Stimulated activated naive CD8-positive, alpha-beta T cell treated with anti-CD3 and anti-CD28 coated beads, Interleukin-15, amount 100 ng/mL, for 72 hours (primary cell): Measurements from ENCODE around the gene HS3ST5.

ENCODE experiments used
- ATAC-seq: fragments of 150-1000 bp; cut with Tn5 transposase; 2 replicates; pipeline ENCODE4 v1.10.0; 2021; ENCODE audit warnings: mild to moderate bottlenecking, moderate library complexity
- DNase-seq, 2 donors: peaks; one replicate each; pipeline ENCODE4 v3.0.0; 2021 to 2022
- H3K27ac Mint-ChIP-seq, 2 donors: one replicate each; pipeline ENCODE4 v1.8.0; 2022; ENCODE audit warnings: mild to moderate bottlenecking in 2 of 2, mixed read lengths in 2 of 2, moderate library complexity in 2 of 2
- H3K27me3 Mint-ChIP-seq: one replicate; pipeline ENCODE4 v1.8.0; 2022; ENCODE audit warnings: mixed read lengths
- H3K4me1 Mint-ChIP-seq: one replicate; pipeline ENCODE4 v1.8.0; 2022; ENCODE audit warnings: mild to moderate bottlenecking, mixed read lengths
- H3K4me3 Mint-ChIP-seq, 2 donors: one replicate each; pipeline ENCODE4 v1.8.0; 2022; ENCODE audit warnings: mild to moderate bottlenecking in 2 of 2, mixed read lengths in 2 of 2, moderate library complexity in 1 of 2
- H3K9me3 Mint-ChIP-seq, 2 donors: one replicate each; pipeline ENCODE4 v1.8.0; 2022; ENCODE audit warnings: mixed read lengths in 2 of 2

HS3ST5 gene

DNA sequence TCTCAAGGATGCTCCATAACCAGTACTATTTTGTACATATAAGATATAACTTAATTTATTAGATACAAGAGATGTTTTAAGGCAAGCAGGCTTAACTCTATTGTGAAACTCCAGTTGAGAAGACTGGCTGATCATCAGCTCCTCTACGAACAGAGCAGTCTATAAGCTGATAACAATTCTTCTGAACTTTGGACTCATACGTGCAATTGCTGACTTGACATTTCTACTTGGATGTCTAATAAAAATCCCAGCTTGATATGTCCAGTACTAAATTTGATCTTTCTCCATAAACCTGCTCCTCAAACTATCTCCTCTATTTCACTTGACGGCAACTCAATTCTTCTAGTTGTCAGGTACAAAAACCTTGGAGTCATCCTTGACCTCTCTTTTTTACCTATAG is 141.9 kb downstream of the HS3ST5 start:
- no peak overlapping the region for H3K4me3 Mint-ChIP-seq
- DNase-seq (no peak), ATAC-seq (no peak)
- H3K9me3 Mint-ChIP-seq, result no peaks in the 10 kb centered on the region
- H3K27me3 Mint-ChIP-seq, result no peaks in the 10 kb centered on the region
- H3K27ac Mint-ChIP-seq, result no peak overlapping the region
- no peaks in the 10 kb centered on the region for H3K4me1 Mint-ChIP-seq

DNA sequence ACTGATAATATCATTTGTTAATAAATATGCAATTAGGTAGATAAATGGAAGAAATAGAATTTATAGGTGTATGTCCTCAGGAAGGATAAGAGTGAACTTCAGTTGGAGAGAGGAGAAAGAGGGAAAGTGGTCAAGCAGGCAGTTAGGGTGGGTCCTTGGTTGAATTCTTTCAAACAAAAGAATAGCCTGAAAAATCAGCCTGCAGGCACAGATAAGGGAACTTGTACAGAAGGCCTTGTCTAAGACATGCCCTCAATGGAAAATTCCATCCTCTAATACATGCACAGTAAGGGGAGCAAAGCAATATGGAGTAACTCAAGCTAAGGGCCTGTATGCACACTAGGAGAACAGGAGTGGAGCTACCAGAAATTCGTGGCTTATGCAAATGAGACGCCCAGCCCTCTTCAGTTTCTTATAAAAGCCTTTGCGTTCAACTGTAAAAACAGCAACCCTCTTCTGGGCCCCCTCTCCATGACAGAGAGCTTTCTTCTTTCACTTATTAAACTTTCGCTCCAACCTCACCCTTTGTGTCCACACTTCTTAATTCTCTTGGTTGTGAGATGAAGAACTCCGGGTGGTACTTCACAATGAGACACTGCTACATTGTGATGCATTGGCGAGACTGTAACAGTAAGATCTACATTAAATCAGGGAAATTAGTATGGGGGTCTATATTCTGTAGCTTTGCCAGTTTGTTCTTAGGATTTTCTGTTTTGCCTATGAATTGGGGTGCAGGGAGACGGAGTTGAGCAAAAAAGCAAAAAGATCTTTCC is 147.0 kb downstream of the HS3ST5 start:
- ATAC-seq, result no peak
- Mint-ChIP-seq H3K27ac (no peak overlapping the region), H3K4me3 (no peak overlapping the region), H3K9me3 (no peaks in the 10 kb centered on the region), H3K27me3 (no peaks in the 10 kb centered on the region), H3K4me1 (no peaks in the 10 kb centered on the region)
- DNase-seq, result no peak

DNA sequence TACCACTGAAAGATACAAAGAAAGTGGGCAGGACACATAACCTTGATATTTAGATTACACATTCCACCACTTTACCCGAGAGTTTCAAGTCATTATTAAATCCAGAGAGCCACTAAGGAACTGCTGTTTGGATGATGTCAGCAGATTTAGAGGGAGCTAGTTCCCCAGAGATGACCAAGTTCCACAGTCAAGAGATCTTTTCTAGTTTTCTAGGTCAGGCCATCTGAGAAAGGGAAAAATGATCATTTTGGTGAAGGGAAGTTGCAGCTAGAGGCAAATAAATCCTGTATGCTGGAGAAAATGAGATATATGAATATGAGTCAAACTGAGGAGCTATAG is 147.8 kb downstream of the HS3ST5 start:
- H3K4me3 Mint-ChIP-seq, result no peak overlapping the region
- no peaks in the 10 kb centered on the region for H3K4me1 Mint-ChIP-seq
- DNase-seq (no peak), ATAC-seq (no peak)
- H3K9me3 Mint-ChIP-seq, result no peaks in the 10 kb centered on the region
- peaks cover 5% of the 10 kb centered on the region for H3K27me3 Mint-ChIP-seq
- no peak overlapping the region for H3K27ac Mint-ChIP-seq

DNA sequence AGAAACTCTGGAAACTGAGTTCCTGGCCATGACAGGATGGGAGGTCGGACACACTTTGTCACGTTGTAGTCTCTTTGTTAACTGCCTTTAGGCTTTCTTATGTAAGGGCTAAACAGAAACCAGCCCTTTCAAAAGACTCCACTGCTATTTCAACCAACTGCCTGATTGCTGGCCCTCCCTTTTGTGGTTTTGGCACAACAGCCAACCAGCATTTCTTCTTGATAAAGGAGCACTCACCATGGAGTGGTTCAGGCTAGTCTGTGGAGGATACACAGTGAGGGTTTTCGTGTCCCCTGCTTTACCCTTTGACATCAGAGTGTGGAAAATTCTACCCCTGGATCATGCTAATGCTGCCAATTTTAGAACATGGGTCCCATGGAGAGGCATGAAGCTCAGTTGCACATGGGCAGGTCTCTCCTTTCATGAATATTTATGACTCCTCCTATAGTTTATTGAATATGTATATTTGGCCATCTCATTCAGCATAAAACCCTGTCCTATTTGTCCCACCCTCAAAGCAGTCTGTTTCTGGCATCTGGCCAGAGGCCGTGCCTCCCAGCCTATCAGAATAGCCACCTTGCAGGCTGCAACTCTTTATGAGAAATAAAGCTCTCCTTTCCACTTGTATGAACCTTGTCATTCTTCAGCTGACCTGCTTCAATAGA is 148.3 kb downstream of the HS3ST5 start:
- ATAC-seq (no peak), DNase-seq (no peak)
- Mint-ChIP-seq H3K4me3 (no peak overlapping the region), H3K27me3 (peaks cover 10% of the 10 kb centered on the region), H3K27ac (no peak overlapping the region), H3K4me1 (no peaks in the 10 kb centered on the region), H3K9me3 (no peaks in the 10 kb centered on the region)

DNA sequence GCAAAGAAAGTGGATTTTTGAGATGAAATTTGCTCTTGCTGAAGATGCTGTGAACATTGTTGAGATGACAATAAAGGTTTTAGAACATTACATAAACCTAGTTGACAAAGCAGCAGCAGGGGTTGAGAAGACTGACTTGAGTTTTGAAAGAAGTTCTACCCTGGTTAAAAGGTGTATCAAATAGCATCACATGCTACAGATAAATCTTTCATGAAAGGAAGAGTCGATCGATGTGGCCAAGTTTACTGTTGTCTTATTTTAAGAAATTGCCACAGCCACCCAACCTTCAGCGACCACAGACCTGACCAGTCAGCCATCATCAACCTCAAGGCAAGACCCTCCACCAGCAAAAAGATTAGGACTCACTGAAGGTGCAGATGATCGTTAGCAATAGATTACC is 155.3 kb downstream of the HS3ST5 start:
- peaks cover 0 to 7% of the 10 kb centered on the region in 2 donors for H3K9me3 Mint-ChIP-seq
- no peak overlapping the region for H3K27ac Mint-ChIP-seq
- no peak for ATAC-seq
- no peak overlapping the region for H3K4me3 Mint-ChIP-seq
- no peak for DNase-seq
- peaks cover 11% of the 10 kb centered on the region for H3K27me3 Mint-ChIP-seq
- no peaks in the 10 kb centered on the region for H3K4me1 Mint-ChIP-seq

DNA sequence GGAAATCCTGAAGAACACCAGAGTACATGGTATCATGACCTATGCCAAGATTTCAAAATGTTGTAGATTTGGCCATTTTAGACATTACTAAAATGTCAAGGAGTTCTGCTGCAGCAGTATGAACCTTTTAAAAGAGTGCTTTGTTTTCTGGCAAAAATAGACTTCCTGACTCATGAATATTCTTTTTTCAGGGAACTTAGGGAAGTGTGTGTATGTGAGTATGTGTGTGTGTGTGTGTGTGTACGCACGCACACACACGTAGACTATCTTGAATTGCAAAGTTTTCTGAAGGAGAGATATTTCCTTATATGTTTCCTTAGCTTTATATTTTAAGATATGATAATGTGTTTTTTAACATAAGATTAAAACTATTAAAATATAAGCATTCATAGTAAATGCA is 161.2 kb downstream of the HS3ST5 start:
- H3K4me3 Mint-ChIP-seq, result no peak overlapping the region
- DNase-seq, result no peak

DNA sequence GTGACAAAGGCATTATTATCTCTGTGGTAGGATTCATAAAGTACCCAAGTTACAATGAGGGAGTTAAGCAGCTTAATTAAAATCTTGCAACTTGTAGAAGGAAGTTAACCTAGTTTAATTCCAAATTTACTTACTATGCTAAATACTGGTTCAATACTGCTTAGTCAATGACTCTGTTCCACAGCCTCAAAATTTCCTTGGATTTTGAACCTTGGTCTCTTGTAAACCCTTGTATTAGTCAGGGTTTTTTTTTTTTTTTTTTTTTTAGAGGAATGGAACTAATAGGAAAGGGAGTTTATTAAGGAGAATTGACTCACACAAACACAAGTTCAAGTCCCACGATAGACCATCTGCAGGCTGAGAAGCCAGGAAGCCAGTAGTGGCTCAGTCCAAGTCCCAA is 163.4 kb downstream of the HS3ST5 start:
- ATAC-seq (no peak), DNase-seq (no peak)
- Mint-ChIP-seq H3K9me3 (peaks cover 0 to 5% of the 10 kb centered on the region in 2 donors), H3K27me3 (no peaks in the 10 kb centered on the region), H3K4me3 (no peak overlapping the region), H3K4me1 (no peaks in the 10 kb centered on the region), H3K27ac (no peak overlapping the region)

More for the DNA sequence above, 161.2 kb downstream of the HS3ST5 start:
- H3K27ac Mint-ChIP-seq, result no peak overlapping the region
- peaks cover 0 to 7% of the 10 kb centered on the region in 2 donors for H3K9me3 Mint-ChIP-seq
- H3K27me3 Mint-ChIP-seq, result no peaks in the 10 kb centered on the region
- H3K4me1 Mint-ChIP-seq, result no peaks in the 10 kb centered on the region
- ATAC-seq, result no peak

DNA sequence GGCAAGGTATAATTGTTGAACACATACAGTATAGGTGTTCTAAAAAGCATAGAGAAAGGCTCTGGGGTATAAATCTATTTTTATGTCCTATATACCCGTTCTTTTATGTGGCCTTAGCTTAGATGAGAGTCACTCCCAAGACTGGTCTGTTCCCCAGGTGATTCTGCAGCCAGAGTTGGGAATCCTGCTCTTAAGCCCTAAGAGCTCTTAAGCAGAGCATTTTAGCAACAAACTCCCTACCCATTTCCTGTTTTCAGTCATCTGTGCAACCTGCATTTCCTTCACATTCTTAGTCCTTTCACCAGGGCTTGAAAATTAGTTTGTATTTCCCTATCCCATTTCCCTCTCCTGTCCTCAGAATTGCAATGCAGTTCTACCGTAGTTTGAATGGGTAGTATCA is 166.1 kb downstream of the HS3ST5 start:
- Mint-ChIP-seq H3K9me3 (no peaks in the 10 kb centered on the region), H3K4me1 (no peaks in the 10 kb centered on the region), H3K27ac (no peak overlapping the region), H3K4me3 (no peak overlapping the region), H3K27me3 (no peaks in the 10 kb centered on the region)
- DNase-seq (no peak), ATAC-seq (no peak)

DNA sequence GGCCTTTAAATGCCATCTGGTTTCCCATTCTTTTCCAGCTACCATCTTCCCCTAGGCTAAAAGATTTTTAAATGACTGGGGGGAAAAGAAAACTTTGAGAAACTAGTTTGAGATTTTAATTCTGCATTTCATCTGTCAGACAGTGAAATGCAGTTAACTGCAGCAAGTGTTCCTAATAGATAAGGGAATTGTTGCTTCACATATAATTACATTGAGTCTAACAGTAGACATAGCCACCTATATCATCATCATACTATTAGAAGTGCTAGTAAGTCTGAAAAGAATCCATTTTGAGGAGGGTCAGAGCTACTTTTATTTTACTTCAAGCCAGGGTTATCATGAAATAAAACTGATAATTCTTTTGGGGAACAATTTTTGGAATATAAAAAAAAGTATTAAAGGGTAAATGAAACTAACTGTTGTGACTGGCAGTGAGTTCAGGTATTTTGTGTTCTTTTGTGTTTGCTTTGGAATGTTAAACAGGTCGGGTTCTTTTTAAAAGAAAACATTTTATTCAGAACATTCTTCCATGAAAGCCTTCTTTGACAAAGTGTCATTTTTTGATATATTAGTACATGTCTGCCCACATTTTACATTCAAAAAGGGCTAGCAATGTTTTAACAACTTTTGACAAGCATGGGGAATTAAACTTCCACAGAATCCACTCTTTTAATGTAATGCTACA is 170.1 kb downstream of the HS3ST5 start:
- Mint-ChIP-seq H3K4me1 (no peaks in the 10 kb centered on the region), H3K9me3 (no peaks in the 10 kb centered on the region), H3K27me3 (no peaks in the 10 kb centered on the region), H3K27ac (no peak overlapping the region), H3K4me3 (no peak overlapping the region)
- DNase-seq, result no peak
- no peak for ATAC-seq

DNA sequence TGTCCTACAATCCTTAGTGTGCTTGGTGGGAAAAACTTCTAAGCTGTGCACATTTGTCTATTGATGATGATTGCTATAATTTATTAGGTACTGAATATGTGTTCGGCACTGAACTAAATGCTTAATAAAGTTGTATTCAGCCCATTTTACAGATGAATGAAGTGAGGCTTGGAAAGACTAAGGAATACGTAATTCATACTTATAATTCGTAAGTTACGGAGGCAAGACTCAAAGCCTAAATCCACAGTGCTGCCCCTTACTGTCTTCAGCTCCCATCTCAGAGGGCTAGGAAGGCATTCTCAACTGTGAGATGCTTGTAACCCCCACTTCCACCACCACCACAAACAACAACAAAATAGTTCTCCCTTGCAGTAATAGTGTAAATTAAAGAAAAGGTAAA is 171.3 kb downstream of the HS3ST5 start:
- ATAC-seq (no peak), DNase-seq (no peak)
- H3K9me3 Mint-ChIP-seq, result no peaks in the 10 kb centered on the region
- H3K4me1 Mint-ChIP-seq, result no peaks in the 10 kb centered on the region
- H3K27me3 Mint-ChIP-seq, result no peaks in the 10 kb centered on the region
- H3K4me3 Mint-ChIP-seq, result no peak overlapping the region
- H3K27ac Mint-ChIP-seq, result no peak overlapping the region

DNA sequence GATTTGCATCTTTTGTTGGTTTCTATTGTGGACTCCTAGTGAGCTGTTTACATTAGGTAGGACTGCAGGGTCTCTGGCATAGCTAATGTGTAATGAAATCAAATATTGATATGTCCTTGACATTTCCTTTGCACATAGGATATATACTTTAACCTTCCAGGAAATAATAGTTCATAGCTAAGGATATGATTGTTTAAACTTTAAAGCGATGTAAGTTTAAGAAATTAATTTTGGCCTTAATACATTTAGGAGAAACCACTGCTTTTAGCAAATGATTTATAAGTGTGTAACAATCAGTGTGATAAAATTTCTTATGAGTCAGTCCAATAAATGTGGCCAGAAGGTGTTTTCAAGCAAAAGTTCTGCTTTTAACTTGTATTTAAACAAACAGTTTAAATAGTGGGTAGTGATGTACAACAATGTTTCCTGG is 171.8 kb downstream of the HS3ST5 start:
- no peak overlapping the region for H3K27ac Mint-ChIP-seq
- no peak for DNase-seq
- ATAC-seq, result no peak
- H3K4me1 Mint-ChIP-seq, result no peaks in the 10 kb centered on the region
- H3K27me3 Mint-ChIP-seq, result no peaks in the 10 kb centered on the region
- H3K4me3 Mint-ChIP-seq, result no peak overlapping the region
- no peaks in the 10 kb centered on the region for H3K9me3 Mint-ChIP-seq

DNA sequence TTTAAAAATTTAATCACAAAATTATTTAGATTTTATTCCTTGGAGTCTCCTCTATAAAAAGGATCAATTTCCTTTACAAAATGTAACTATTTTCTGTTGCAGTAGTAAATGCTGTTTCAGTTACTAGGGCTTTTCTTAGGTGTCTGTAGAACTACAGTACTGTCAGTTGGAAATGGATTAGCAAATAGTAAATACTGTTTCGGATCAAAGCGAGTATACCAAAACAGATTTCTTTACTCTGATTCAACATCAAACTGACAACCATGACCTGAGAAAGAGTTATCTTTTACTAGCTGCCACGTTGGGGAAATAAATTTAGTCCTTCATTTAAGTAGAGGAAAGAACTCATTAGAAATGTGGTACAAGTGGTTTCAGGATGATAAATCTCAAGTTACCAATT is 172.5 kb downstream of the HS3ST5 start:
- no peaks in the 10 kb centered on the region for H3K27me3 Mint-ChIP-seq
- H3K27ac Mint-ChIP-seq, result no peak overlapping the region
- ATAC-seq (no peak), DNase-seq (no peak)
- H3K4me3 Mint-ChIP-seq, result no peak overlapping the region
- H3K9me3 Mint-ChIP-seq, result no peaks in the 10 kb centered on the region
- no peaks in the 10 kb centered on the region for H3K4me1 Mint-ChIP-seq

DNA sequence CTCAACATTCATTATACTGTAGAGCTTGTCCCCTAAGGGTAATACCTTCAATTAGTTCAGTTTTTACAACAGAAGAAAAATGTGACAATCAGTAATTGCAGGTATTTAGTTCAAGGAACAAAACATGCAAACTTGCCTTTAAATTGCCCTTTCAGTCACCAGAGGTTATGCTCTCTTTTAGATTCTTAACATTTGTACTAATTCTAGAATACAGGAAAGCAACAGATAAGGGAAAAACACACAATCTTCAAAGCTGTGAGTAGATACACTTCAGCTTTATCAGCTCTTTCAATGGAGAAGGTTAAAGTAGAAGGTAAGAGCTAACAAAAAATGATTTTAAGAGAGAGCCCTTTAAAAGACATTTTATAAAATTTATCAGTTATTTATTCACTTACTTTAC is 173.1 kb downstream of the HS3ST5 start:
- ATAC-seq (no peak), DNase-seq (no peak)
- Mint-ChIP-seq H3K4me3 (no peak overlapping the region), H3K9me3 (no peaks in the 10 kb centered on the region), H3K27ac (no peak overlapping the region), H3K27me3 (no peaks in the 10 kb centered on the region), H3K4me1 (no peaks in the 10 kb centered on the region)

DNA sequence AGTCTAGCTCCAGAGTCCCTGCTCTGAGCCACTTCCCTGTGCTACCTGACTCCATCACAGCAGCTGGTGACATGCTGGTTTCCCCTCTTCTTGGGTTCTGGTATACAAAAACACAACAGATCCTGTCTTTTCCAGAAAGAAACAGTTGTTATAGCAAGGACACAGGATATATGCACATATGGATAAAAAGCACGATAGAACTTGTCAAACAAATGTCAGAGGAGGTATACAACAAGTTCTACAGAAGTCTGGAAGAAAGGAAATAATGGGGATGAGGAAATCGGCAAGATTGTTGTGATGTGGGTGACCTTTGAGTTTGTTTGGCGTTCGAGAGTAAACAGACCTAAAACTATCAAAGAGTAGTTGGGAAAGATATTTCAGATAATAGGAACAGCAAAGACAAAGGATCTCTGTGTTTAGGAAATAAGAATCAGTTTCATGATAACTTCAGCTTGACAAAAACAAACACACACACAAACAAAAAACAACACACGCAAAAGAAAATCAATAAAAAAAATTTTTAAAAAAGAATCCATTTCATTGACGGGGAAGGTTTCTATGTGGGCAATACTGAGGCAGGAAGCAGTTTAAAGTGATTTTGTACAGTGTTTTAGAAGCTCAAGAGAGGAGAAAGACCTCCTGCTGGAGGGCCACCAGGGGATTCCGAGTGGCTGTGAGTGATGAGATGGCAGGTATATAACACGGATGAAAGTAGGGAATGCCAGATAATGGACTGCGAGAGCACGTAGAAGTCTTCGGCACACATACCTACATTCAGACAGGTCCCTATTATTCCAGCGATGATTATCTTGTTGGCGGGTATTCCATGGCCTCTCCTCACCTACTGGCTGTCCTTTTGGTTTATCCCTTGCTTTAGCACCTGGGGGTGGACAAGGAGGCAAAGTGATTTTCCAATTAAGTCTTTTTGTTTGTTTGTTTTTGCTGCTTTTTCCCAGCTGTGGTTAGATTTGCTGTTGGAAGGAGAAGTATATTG is 174.9 kb downstream of the HS3ST5 start:
- ATAC-seq (no peak), DNase-seq (no peak)
- Mint-ChIP-seq H3K4me1 (no peaks in the 10 kb centered on the region), H3K27me3 (no peaks in the 10 kb centered on the region), H3K9me3 (no peaks in the 10 kb centered on the region), H3K27ac (no peak overlapping the region), H3K4me3 (no peak overlapping the region)

DNA sequence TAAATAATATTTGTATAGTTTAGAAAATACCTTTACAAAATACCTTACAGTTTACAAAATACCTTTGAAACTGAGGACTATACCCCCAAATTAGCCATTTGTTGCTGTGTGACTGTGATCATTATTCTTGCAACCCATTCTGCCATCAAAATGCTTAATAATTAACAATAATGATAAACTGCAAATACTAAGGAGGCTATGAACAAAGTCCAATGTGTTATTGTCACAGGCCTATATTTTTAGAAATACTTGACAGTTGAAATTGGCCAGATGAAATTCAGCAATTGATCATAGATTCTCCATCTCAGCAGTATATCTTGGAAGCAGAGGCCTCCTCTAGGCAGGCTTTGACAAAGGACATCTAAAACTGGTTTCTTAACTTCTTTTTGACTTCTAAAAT is 178.6 kb downstream of the HS3ST5 start:
- no peaks in the 10 kb centered on the region for H3K9me3 Mint-ChIP-seq
- no peaks in the 10 kb centered on the region for H3K27me3 Mint-ChIP-seq
- no peak overlapping the region for H3K27ac Mint-ChIP-seq
- H3K4me3 Mint-ChIP-seq, result no peak overlapping the region
- no peak for ATAC-seq
- no peak for DNase-seq
- H3K4me1 Mint-ChIP-seq, result no peaks in the 10 kb centered on the region
